SK-N-SH (cell line): ENCODE measurements around the gene PHF21A.

Source experiments
- EP300 ChIP-seq, 2 experiments: IDR thresholded peaks; 2 replicates each; pipeline versions ENCODE4 v1.4.0 to v1.6.1; 2012; ENCODE audit warnings: borderline replicate concordance in 1 of 2, low read depth in 1 of 2, low read length in 1 of 2
- FOXM1 ChIP-seq: IDR thresholded peaks from 2 replicates; pipeline ENCODE4 v1.4.0; 2012; ENCODE audit warnings: low read depth, mild to moderate bottlenecking
- NFIC ChIP-seq: IDR thresholded peaks from 2 replicates; pipeline ENCODE4 v1.4.0; 2012; ENCODE audit warnings: borderline replicate concordance
- POLR2AphosphoS5 ChIP-seq: IDR thresholded peaks from 2 replicates; pipeline ENCODE4 v1.6.1; 2012; ENCODE audit warnings: low read depth, low read length
- RCOR1 ChIP-seq: fragments of 150-350 bp; IDR thresholded peaks from 2 replicates; pipeline ENCODE4 v1.6.1; 2017; ENCODE audit warnings: antibody characterized with exemption, low read length
- RXRA ChIP-seq: IDR thresholded peaks from 2 replicates; pipeline ENCODE4 v1.4.0; 2012; ENCODE audit warnings: low read depth, mild to moderate bottlenecking, borderline replicate concordance
- TAF1 ChIP-seq: IDR thresholded peaks from 2 replicates; pipeline ENCODE4 v1.6.1; 2012; ENCODE audit warnings: low read depth, mild to moderate bottlenecking, low read length, moderate library complexity, borderline replicate concordance
- TCF12 ChIP-seq: IDR thresholded peaks from 2 replicates; pipeline ENCODE4 v1.4.0; 2012
- TF ChIP-seq, protein P1 (sequence below): fragments of 200-600 bp; sonication (generic); IDR thresholded peaks from 2 replicates; pipeline ENCODE4 v1.6.1; 2017; ENCODE audit warnings: antibody characterized with exemption, mild to moderate bottlenecking, moderate library complexity
- TF ChIP-seq, protein P2 (sequence below): IDR thresholded peaks from 2 replicates; pipeline ENCODE4 v1.4.0; 2012; ENCODE audit warnings: low read depth
- TF ChIP-seq, protein P3 (sequence below): IDR thresholded peaks from 2 replicates; pipeline ENCODE4 v1.4.0; 2012; ENCODE audit warnings: low read depth, borderline replicate concordance
- TF ChIP-seq, protein P4 (sequence below): IDR thresholded peaks from 2 replicates; pipeline ENCODE4 v1.6.1; 2012; ENCODE audit warnings: mild to moderate bottlenecking, low read depth, low read length, moderate library complexity

DNA sequence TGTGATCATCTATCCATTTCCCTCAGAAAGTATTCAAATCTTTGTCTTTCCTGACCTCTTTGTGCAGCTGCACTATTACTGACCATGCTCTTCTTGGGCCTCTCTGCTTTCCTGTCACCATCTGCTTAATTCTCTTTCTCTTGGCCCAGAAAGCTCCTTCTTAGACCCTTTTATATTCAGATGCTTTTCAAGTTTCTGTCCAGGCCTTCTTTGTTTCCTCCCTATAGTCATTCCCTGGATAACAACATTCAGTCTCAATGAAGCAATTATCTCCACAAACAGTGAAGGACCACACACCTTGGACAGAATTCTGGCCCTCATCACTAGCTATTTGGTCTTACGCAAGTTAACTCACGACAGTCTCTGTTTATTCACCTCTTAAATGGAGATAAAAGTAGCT lies 109.1 kb downstream of the PHF21A start:
- TF ChIP-seq NFIC (no peak), RCOR1 (no peak), TAF1 (no peak), TCF12 (no peak), RXRA (no peak), POLR2AphosphoS5 (no peak), FOXM1 (no peak), EP300 (IDR thresholded peaks at IDR 0.05; ENCODE audit: borderline replicate concordance in 1 of 2, low read depth in 1 of 2, low read length in 1 of 2) (no peak)
- TF ChIP-seq, protein P1, sequence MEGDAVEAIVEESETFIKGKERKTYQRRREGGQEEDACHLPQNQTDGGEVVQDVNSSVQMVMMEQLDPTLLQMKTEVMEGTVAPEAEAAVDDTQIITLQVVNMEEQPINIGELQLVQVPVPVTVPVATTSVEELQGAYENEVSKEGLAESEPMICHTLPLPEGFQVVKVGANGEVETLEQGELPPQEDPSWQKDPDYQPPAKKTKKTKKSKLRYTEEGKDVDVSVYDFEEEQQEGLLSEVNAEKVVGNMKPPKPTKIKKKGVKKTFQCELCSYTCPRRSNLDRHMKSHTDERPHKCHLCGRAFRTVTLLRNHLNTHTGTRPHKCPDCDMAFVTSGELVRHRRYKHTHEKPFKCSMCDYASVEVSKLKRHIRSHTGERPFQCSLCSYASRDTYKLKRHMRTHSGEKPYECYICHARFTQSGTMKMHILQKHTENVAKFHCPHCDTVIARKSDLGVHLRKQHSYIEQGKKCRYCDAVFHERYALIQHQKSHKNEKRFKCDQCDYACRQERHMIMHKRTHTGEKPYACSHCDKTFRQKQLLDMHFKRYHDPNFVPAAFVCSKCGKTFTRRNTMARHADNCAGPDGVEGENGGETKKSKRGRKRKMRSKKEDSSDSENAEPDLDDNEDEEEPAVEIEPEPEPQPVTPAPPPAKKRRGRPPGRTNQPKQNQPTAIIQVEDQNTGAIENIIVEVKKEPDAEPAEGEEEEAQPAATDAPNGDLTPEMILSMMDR = no peak
- TF ChIP-seq, protein P2, sequence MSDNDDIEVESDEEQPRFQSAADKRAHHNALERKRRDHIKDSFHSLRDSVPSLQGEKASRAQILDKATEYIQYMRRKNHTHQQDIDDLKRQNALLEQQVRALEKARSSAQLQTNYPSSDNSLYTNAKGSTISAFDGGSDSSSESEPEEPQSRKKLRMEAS = no peak
- TF ChIP-seq, protein P3, sequence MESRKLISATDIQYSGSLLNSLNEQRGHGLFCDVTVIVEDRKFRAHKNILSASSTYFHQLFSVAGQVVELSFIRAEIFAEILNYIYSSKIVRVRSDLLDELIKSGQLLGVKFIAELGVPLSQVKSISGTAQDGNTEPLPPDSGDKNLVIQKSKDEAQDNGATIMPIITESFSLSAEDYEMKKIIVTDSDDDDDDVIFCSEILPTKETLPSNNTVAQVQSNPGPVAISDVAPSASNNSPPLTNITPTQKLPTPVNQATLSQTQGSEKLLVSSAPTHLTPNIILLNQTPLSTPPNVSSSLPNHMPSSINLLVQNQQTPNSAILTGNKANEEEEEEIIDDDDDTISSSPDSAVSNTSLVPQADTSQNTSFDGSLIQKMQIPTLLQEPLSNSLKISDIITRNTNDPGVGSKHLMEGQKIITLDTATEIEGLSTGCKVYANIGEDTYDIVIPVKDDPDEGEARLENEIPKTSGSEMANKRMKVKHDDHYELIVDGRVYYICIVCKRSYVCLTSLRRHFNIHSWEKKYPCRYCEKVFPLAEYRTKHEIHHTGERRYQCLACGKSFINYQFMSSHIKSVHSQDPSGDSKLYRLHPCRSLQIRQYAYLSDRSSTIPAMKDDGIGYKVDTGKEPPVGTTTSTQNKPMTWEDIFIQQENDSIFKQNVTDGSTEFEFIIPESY = no peak
- TF ChIP-seq, protein P4, sequence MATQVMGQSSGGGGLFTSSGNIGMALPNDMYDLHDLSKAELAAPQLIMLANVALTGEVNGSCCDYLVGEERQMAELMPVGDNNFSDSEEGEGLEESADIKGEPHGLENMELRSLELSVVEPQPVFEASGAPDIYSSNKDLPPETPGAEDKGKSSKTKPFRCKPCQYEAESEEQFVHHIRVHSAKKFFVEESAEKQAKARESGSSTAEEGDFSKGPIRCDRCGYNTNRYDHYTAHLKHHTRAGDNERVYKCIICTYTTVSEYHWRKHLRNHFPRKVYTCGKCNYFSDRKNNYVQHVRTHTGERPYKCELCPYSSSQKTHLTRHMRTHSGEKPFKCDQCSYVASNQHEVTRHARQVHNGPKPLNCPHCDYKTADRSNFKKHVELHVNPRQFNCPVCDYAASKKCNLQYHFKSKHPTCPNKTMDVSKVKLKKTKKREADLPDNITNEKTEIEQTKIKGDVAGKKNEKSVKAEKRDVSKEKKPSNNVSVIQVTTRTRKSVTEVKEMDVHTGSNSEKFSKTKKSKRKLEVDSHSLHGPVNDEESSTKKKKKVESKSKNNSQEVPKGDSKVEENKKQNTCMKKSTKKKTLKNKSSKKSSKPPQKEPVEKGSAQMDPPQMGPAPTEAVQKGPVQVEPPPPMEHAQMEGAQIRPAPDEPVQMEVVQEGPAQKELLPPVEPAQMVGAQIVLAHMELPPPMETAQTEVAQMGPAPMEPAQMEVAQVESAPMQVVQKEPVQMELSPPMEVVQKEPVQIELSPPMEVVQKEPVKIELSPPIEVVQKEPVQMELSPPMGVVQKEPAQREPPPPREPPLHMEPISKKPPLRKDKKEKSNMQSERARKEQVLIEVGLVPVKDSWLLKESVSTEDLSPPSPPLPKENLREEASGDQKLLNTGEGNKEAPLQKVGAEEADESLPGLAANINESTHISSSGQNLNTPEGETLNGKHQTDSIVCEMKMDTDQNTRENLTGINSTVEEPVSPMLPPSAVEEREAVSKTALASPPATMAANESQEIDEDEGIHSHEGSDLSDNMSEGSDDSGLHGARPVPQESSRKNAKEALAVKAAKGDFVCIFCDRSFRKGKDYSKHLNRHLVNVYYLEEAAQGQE = no peak
